Measurements from ENCODE around the gene STX3.

DNA sequence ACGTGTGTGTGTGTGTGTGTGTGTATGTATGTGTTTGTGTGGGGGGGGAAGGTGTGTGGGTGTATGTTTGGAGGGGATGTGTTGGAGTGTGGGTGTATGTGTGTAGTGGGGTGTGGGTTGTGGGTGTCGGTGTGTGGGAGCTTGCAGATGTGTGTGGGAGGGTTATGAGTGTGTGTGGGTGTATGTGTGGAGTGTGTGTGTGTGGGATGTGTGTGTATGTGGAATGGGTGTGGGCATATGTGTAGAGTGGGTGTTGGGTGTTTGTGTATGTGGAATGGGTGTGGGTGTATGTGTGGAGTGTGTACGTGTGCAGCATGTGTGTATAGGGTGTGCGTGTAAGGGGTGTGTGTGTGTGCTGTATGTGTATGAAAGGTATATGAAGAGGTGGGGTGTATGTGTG, 14.7 kb downstream of the STX3 start:
- TF ChIP-seq POLR2A (IDR thresholded peaks at IDR 0.05) (no peak), CTCF (IDR thresholded peaks at IDR 0.05) (no peak)
